ENCODE results near the gene PNCK. TPM values are rescaled to one million over a fixed set of nuclear protein-coding genes. Genes with fewer than 3 reads are reported as not detected.

PNCK gene
- total and polyA plus RNA-seq, 5 donors from 2014 or later, result 0.54 TPM; not detected in 4

GRCh38 chrX:153638436-153639176 is 35.0 kb downstream of the PNCK start:
- H3K4me1 ChIP-seq (ENCODE audit: control insufficient read depth, insufficient read depth, low read length, poor library complexity, severe bottlenecking), result peaks cover 3% of the 10 kb centered on the region
- no peak overlapping the region for H3K4me3 Mint-ChIP-seq
- peaks cover 2% of the 10 kb centered on the region for H3K27me3 ChIP-seq (ENCODE audit: control insufficient read depth, insufficient read depth, low read length)
- DNase-seq, result no peak
- no peak for ATAC-seq (ENCODE audit: low read depth in 2 of 2)
- H3K27me3 Mint-ChIP-seq, result peaks cover 12% of the 10 kb centered on the region
- no peaks in the 10 kb centered on the region for H3K9me3 ChIP-seq (ENCODE audit: control insufficient read depth in 2 of 2, low read length in 2 of 2)
- H3K27ac ChIP-seq (ENCODE audit: insufficient read depth, low read length, poor library complexity, severe bottlenecking), result no peak overlapping the region
- no peak overlapping the region for H3K4me3 ChIP-seq (ENCODE audit: low read depth, low read length)
- H3K9me3 Mint-ChIP-seq, result no peaks in the 10 kb centered on the region
- H3K36me3 ChIP-seq (ENCODE audit: control insufficient read depth, insufficient read depth, low read length), result no peaks in the 10 kb centered on the region
- no peaks in the 10 kb centered on the region for H3K36me3 Mint-ChIP-seq
- no peak overlapping the region for H3K27ac Mint-ChIP-seq
- peaks cover 0 to 10% (median 0%) of the 10 kb centered on the region in 4 donors for H3K4me1 Mint-ChIP-seq

- H3K4me1 Mint-ChIP-seq, result peaks cover 0 to 8% (median 0%) of the 10 kb centered on the region in 4 donors
- no peaks in the 10 kb centered on the region for H3K9me3 Mint-ChIP-seq
- Histone ChIP-seq H3K27me3 (ENCODE audit: control insufficient read depth, insufficient read depth, low read length) (peaks cover 2% of the 10 kb centered on the region), H3K27ac (ENCODE audit: insufficient read depth, low read length, poor library complexity, severe bottlenecking) (no peak overlapping the region), H3K4me1 (ENCODE audit: control insufficient read depth, insufficient read depth, low read length, poor library complexity, severe bottlenecking) (no peaks in the 10 kb centered on the region), H3K9me3 (ENCODE audit: control insufficient read depth in 2 of 2, low read length in 2 of 2) (no peaks in the 10 kb centered on the region), H3K36me3 (ENCODE audit: control insufficient read depth, insufficient read depth, low read length) (no peaks in the 10 kb centered on the region), H3K4me3 (ENCODE audit: low read depth, low read length) (no peak overlapping the region)
- peaks cover 6% of the 10 kb centered on the region for H3K27me3 Mint-ChIP-seq
- H3K4me3 Mint-ChIP-seq, result no peak overlapping the region
- H3K36me3 Mint-ChIP-seq, result no peaks in the 10 kb centered on the region
- ATAC-seq (ENCODE audit: low read depth in 2 of 2), result no peak
- DNase-seq, result no peak
- H3K27ac Mint-ChIP-seq, result no peak overlapping the region
Observed at GRCh38 chrX:153638041-153638371, 35.6 kb downstream of the PNCK start.

DNA sequence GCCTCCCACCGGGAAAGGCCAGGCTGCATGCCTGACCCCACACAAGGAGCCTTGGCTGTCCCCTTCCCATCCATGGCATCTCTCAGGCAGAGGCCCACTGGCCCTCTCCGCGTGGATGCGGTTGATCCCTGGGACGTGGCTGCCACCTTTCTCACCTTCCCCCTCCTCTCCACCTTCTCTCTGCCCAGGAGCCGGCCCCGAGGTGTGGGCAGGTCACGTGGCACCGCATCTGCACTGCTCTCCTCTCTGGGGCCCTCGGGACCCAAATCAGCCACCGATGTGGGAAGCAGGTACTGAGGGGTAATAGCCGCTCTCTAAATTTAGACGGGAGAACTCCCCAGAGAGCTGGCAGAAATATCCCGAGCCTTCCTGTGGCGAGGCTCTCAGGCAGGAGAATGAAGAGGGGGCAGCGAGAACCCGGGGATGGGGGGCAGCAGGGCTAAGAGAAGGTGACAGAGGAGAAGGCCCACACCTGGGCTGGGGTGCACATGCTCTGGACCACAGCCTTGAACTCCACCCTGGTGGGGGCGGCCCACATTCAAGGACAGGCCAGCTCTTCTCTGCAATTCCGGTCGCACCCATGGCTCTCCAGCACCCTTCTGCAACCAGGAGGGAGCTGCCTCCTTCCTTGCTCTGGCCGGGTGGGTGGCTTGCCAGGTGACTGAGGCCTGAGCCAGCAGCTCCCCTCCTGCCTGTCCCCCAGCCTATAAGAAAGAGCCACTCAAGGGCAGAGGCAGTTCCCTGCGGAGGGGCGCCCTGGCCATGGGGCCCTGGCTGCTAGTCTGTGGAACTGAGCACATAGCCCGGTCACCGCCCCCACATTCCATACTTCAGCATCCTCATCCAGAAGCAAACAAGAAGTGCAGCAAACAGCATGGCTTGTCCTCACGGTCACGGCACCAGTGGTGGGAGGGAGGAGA is 36.2 kb downstream of the PNCK start:
- H3K36me3 ChIP-seq (ENCODE audit: control insufficient read depth, insufficient read depth, low read length), result no peaks in the 10 kb centered on the region
- no peaks in the 10 kb centered on the region for H3K4me1 ChIP-seq (ENCODE audit: control insufficient read depth, insufficient read depth, low read length, poor library complexity, severe bottlenecking)
- no peak overlapping the region for H3K4me3 ChIP-seq (ENCODE audit: low read depth, low read length)
- H3K27ac ChIP-seq (ENCODE audit: insufficient read depth, low read length, poor library complexity, severe bottlenecking), result no peak overlapping the region
- DNase-seq (no peak), ATAC-seq (ENCODE audit: low read depth in 2 of 2) (no peak)
- Mint-ChIP-seq H3K4me1 (peaks cover 0 to 5% (median 0%) of the 10 kb centered on the region in 4 donors), H3K9me3 (no peaks in the 10 kb centered on the region), H3K4me3 (peak overlapping the region in 1 of 4 donors; percentile 11), H3K36me3 (no peaks in the 10 kb centered on the region), H3K27me3 (peaks cover under 1% of the 10 kb centered on the region), H3K27ac (no peak overlapping the region)
- H3K9me3 ChIP-seq (ENCODE audit: control insufficient read depth in 2 of 2, low read length in 2 of 2), result no peaks in the 10 kb centered on the region
- no peaks in the 10 kb centered on the region for H3K27me3 ChIP-seq (ENCODE audit: control insufficient read depth, insufficient read depth, low read length)

- no peak overlapping the region for H3K4me3 Mint-ChIP-seq
- DNase-seq (no peak), ATAC-seq (ENCODE audit: low read depth in 2 of 2) (no peak)
- H3K4me1 Mint-ChIP-seq, result peaks cover 0 to 4% (median 0%) of the 10 kb centered on the region in 4 donors
- H3K27ac Mint-ChIP-seq, result no peak overlapping the region
- Histone ChIP-seq H3K9me3 (ENCODE audit: control insufficient read depth in 2 of 2, low read length in 2 of 2) (no peaks in the 10 kb centered on the region), H3K4me3 (ENCODE audit: low read depth, low read length) (no peak overlapping the region), H3K27me3 (ENCODE audit: control insufficient read depth, insufficient read depth, low read length) (no peaks in the 10 kb centered on the region), H3K27ac (ENCODE audit: insufficient read depth, low read length, poor library complexity, severe bottlenecking) (no peak overlapping the region), H3K4me1 (ENCODE audit: control insufficient read depth, insufficient read depth, low read length, poor library complexity, severe bottlenecking) (no peaks in the 10 kb centered on the region), H3K36me3 (ENCODE audit: control insufficient read depth, insufficient read depth, low read length) (no peaks in the 10 kb centered on the region)
- H3K36me3 Mint-ChIP-seq, result no peaks in the 10 kb centered on the region
- H3K27me3 Mint-ChIP-seq, result no peaks in the 10 kb centered on the region
- H3K9me3 Mint-ChIP-seq, result peaks cover 0 to 3% (median 0%) of the 10 kb centered on the region in 7 donors
Observed at GRCh38 chrX:153636716-153637115, 36.9 kb downstream of the PNCK start.

DNA sequence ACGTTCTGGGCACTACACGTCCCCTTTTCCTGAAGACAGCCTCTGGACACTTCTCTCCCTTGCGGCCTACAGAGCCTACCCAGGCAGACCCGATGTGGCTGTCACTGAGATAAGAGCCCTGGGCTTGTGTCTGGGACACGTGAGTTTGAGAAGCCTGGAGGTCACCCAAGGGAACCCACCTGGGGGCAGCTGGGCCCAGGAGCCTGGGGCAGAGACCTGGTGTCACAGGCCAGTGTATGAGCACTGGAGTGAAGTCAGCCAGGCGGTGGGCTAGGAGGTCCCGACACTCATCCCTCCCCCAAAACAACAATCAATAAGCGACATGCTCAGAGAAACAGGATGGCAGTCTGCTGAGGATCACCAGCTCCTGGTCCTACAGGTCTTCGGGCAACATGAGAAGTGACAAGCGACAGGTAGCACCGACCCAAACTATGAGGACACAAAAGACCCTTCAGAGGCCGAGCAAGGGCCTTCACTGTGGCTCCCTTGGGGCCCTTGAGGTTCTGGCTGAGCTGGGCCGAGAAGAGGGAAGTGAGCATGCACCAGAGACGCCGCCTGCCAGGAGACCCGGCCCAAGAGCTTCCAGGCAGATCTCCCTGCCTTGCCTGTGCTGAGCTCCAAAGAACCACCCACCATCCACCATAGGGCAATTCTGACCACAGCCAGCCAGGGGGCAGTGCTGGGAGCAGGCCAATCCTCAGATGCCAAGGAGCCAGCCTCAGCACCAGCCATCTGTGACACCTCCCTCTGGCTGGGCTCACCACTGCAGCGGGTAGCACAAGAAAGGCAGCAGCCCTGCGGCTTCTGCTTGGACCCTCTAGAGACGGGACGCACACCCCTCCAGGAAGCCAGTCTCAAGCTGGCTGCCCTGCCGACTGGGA is 37.6 kb downstream of the PNCK start:
- H3K27me3 ChIP-seq (ENCODE audit: control insufficient read depth, insufficient read depth, low read length), result no peaks in the 10 kb centered on the region
- no peaks in the 10 kb centered on the region for H3K27me3 Mint-ChIP-seq
- no peak overlapping the region for H3K27ac ChIP-seq (ENCODE audit: insufficient read depth, low read length, poor library complexity, severe bottlenecking)
- no peaks in the 10 kb centered on the region for H3K36me3 ChIP-seq (ENCODE audit: control insufficient read depth, insufficient read depth, low read length)
- DNase-seq, result peak in 1 of 3 donors; percentile 31
- H3K27ac Mint-ChIP-seq, result no peak overlapping the region
- H3K9me3 Mint-ChIP-seq, result peaks cover 0 to 7% (median 0%) of the 10 kb centered on the region in 7 donors
- H3K4me1 ChIP-seq (ENCODE audit: control insufficient read depth, insufficient read depth, low read length, poor library complexity, severe bottlenecking), result no peaks in the 10 kb centered on the region
- ATAC-seq (ENCODE audit: low read depth in 2 of 2), result peak in 1 of 2 donors; percentile 28
- no peak overlapping the region for H3K4me3 Mint-ChIP-seq
- H3K4me1 Mint-ChIP-seq, result no peaks in the 10 kb centered on the region
- H3K9me3 ChIP-seq (ENCODE audit: control insufficient read depth in 2 of 2, low read length in 2 of 2), result peaks cover 0 to 4% of the 10 kb centered on the region in 2 experiments
- H3K4me3 ChIP-seq (ENCODE audit: low read depth, low read length), result no peak overlapping the region
- H3K36me3 Mint-ChIP-seq, result no peaks in the 10 kb centered on the region

GRCh38 chrX:153635388-153635787 is 38.2 kb downstream of the PNCK start:
- Mint-ChIP-seq H3K27me3 (no peaks in the 10 kb centered on the region), H3K4me1 (no peaks in the 10 kb centered on the region), H3K27ac (no peak overlapping the region), H3K36me3 (no peaks in the 10 kb centered on the region), H3K4me3 (no peak overlapping the region), H3K9me3 (peaks cover 0 to 10% (median 0%) of the 10 kb centered on the region in 7 donors)
- DNase-seq (no peak), ATAC-seq (ENCODE audit: low read depth in 2 of 2) (no peak)
- H3K4me1 ChIP-seq (ENCODE audit: control insufficient read depth, insufficient read depth, low read length, poor library complexity, severe bottlenecking), result no peaks in the 10 kb centered on the region
- no peak overlapping the region for H3K4me3 ChIP-seq (ENCODE audit: low read depth, low read length)
- no peaks in the 10 kb centered on the region for H3K36me3 ChIP-seq (ENCODE audit: control insufficient read depth, insufficient read depth, low read length)
- peaks cover 0 to 4% of the 10 kb centered on the region in 2 experiments for H3K9me3 ChIP-seq (ENCODE audit: control insufficient read depth in 2 of 2, low read length in 2 of 2)
- H3K27ac ChIP-seq (ENCODE audit: insufficient read depth, low read length, poor library complexity, severe bottlenecking), result no peak overlapping the region
- no peaks in the 10 kb centered on the region for H3K27me3 ChIP-seq (ENCODE audit: control insufficient read depth, insufficient read depth, low read length)

DNA sequence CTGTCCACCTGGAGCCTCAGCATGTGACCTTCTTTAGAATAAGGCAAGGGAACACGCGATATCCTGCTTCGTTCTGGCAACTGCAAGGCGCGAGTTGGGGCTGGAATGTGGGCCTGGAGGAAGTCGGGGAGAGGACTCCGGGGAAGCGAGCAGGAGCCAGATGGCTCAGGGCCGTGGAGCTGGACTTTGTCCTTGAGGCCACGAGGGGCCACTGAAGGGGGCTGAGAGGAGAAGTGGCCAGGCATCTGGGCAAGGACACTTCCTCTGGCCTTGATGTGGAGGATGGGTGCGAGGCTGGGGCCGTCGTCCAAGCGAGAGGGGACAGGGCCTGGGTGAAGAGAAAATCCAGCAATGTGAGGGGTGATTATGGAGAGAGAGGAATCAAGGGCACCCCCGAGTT is 38.8 kb downstream of the PNCK start:
- no peaks in the 10 kb centered on the region for H3K4me1 Mint-ChIP-seq
- Histone ChIP-seq H3K36me3 (ENCODE audit: control insufficient read depth, insufficient read depth, low read length) (no peaks in the 10 kb centered on the region), H3K4me1 (ENCODE audit: control insufficient read depth, insufficient read depth, low read length, poor library complexity, severe bottlenecking) (no peaks in the 10 kb centered on the region), H3K27ac (ENCODE audit: insufficient read depth, low read length, poor library complexity, severe bottlenecking) (no peak overlapping the region), H3K9me3 (ENCODE audit: control insufficient read depth in 2 of 2, low read length in 2 of 2) (peaks cover 0 to 4% of the 10 kb centered on the region in 2 experiments), H3K27me3 (ENCODE audit: control insufficient read depth, insufficient read depth, low read length) (no peaks in the 10 kb centered on the region), H3K4me3 (ENCODE audit: low read depth, low read length) (no peak overlapping the region)
- no peak overlapping the region for H3K27ac Mint-ChIP-seq
- H3K27me3 Mint-ChIP-seq, result no peaks in the 10 kb centered on the region
- H3K9me3 Mint-ChIP-seq, result peaks cover 0 to 11% (median 0%) of the 10 kb centered on the region in 7 donors
- no peaks in the 10 kb centered on the region for H3K36me3 Mint-ChIP-seq
- ATAC-seq (ENCODE audit: low read depth in 2 of 2), result no peak
- DNase-seq, result no peak
- no peak overlapping the region for H3K4me3 Mint-ChIP-seq

Data from CD4-positive, CD25-positive, alpha-beta regulatory T cell (primary cell).